Fibroblast of skin of right quadriceps (primary cell): ENCODE data around the gene ATP6V0E2.

Experiments
- DNase-seq: peaks from one replicate; pipeline ENCODE4 v3.0.0-alpha.2; 2013

Gene ATP6V0E2

DNA sequence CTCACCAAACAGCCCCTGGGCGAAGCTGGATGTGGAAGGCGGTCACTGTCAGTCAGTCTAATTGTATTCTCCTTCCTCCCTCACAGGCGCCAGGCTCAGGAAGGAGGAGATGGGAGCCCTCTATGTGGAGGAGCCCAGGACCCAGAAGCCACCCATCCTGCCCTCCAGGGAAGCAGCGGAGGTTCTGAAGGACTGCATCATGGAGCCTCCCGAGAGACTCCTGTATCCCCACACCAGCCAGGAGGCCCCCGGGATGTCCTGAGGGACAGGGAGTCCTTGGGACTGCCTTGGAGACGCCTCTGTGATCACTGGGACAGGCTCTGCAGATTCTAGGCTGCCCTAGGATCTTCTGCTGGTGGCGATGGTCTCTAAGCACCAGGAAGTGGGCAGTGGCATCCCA lies 9.7 kb upstream of the ATP6V0E2 start:
- no peak for DNase-seq

DNA sequence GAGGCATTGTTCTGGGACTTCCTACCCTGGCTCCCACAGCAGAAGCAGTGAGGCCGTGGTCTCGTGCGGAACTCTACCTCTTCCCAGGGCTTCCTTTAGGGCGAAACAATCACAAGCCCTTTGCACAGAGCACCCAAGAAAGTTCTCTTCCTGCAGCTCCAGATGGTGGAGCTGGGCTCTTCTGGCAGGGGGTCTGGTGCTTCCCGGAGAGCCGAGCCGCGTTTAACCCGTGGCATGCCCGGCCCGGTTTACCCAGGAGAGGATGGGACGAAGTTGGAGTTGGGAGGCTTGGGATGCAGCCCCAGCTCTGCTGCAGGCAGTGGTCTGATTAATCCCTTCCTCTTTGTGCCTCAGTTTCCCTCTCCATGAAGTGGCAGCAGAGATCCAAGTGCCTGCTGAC lies 9.0 kb upstream of the ATP6V0E2 start:
- no peak for DNase-seq

DNA sequence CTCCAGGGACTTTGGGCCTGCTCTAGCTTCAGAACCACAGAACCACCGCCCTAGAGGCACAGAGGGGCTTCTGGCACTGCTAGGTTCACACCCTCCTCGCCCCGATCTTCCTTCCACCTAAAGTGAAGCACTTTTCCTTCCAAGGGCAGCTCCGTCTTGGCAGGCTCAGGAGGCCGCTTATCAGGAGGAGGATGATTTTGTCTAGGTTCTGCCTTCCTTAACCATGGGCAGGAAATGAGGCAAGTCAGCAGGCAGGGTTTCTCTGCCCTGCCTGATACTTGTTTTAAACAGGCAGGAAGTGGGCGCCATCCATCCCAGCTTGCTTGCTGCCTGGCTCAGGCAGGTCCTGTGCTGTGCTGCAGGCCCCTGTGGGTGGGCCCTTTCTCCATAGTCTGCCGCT lies 8.3 kb upstream of the ATP6V0E2 start:
- peak; percentile 6 for DNase-seq

DNA sequence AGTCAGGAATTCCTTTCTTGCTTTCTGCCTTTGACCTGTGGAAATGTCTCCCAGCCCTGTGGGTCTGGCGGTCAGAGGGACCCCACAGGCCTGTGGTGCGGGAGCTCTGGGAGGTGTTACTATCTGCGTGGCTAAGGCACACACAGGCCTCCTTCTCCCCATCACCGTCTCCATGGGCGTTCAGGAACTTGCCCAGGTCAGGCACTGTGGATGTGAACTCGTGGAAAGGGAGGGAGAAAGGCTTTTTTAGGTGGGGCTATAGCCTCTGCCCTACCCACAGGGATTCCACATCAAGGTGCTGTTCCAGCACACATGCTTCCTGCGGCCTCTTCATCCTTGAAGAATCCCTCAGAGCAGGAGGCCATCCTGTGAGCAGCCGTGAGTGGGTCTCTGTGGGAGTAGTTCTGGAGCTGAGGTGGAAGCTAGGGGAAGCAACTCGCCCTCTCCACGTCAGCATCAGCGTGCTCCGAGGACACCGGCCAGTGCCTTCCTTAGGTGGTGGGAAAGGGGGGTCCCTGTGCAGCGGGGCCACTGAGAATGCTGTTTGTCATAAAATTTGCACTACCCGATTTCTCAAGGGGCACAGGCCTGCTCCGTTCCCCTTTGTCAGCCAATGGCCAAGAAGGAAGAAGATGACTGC lies 7.5 kb upstream of the ATP6V0E2 start:
- no peak for DNase-seq

DNA sequence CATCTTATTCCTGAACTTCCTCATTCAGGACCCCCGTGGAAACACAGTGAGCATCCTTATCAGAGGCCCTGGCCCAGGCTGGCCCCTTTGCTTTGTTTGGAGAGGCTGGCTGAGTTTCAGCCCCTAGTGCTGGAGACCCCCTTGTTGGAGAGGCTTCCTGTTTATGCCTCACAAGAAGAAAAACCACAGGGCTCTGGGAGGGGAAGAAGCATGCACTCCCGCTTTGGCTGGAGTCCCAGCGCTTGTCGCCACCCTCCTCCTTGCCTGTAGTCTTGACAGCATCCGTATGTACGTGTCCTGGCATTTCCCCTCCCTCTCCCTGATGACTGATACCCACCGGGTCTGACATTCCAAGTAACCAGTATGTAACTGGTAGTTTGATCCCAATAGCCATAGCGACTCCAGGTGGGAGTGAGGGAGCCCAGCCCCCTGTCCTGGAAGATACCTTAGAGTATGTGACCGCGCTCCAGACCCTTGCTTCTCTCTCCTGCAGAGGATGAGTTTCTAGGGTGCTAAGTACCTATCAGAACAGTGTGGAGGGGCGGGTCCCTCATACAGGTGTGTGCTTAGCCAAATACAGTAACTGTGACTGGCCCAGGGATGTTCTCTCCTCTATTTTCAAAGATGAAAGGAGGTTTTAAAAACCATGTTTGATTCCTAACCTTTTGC lies 6.9 kb upstream of the ATP6V0E2 start:
- peak; percentile 70 for DNase-seq

DNA sequence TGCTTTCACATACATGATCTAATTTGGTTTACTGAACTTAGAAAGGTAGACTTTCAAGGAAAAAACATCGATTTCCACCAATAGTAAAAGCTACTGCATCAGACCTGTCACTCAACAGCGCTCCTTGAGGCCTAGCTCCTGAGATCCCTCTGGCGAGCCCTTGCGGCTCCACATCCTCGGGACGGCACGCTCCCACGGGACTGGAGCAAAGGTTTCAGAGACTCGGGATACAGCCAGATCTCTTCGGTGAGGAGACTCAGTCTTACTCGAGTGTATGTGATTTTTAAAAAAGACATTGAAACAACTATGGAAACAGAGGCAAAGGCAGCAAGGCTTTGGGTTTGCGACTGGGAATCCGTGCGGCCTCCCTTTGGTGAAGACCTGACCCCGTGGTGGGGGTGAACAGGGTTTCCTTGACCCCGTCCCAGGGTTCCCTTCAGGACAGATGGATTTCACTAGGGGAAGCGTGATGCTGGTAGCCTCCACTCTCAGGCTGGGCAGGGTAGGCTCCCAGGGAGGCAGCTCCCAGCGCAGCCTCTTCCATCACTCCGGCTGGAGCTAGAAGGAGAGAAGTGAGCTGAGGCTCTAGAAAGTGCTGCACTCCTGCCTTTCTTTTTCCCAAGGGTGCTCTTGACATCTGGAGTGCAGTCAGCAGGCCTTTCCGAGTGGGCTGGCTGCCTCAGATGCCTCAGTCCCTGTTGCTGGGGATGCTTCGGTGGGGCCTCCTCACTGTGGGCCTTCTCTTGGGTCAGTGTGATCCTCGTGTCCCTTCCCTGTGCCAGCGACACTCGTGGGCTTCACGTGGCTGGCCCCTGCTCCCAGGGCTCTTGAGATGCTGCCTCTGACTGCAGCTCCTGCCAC lies 5.8 kb upstream of the ATP6V0E2 start:
- no peak for DNase-seq

DNA sequence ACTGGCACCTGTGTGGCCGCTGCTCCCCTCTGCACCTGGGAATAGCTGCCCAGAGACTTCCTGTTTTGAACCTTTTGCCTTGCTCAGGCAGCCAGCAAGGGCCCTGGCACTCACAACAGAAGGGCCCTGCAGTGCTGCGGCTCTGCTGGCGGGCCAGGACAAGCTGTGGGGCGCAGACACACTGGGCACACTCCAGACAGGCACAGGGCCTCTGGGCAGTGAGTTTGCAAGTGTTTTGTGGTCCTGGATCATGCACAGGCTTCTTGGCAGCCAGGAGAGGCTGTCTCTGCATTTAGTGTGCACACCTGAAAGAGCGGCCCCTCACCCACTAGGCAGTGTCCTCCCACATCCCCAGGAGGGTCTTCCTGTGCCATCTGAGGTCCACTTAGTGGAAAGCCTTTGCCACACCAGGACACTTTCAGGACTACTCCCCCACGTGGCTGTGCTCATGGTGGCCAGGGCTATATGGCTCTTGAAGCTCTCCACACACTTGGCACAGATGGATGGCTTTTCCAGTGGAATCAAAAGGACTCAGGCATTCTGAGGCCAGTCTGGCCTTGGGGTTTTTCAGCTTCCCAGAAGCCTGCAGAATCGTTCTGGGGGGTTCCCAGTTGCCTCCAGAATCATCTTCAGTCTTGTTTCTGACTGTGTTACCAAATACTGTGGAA lies 5.0 kb upstream of the ATP6V0E2 start:
- DNase-seq, result no peak

DNA sequence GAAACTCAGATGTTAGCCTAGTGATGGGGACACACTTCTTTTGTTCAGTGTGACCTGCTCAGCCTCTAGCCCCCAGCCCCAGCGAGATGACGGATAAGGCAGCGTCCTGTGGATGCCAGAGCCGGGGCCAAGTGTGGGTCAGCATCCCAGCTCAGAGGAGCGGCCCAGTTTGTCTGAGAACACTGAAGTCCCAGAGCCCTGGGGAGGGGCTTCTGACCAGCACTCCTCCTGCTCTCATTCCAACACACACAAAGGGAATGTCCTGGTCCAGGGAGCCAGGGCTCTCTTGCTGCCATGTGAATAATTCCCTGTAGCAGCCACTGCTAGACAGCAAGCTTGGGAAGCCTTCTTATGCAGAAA lies 4.5 kb upstream of the ATP6V0E2 start:
- no peak for DNase-seq

DNA sequence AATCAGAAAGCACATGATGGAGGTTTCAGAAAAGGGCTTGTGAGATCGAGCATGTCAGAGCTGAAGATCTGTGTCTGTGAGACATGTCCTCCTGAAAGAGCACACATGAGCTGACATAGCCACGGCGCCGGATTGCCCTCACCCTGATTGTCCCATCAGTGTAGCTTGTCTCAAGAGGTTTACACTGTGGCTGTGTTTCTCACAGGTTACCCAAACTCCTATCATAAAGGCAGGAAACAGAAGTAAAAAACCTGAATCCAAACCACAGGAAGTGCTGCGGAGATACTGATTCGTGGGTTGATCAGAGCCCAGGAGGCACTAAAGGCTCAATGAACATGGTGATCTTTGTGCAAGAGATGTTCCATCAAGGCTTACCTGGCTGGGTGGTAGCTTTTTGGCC lies 3.9 kb upstream of the ATP6V0E2 start:
- no peak for DNase-seq

DNA sequence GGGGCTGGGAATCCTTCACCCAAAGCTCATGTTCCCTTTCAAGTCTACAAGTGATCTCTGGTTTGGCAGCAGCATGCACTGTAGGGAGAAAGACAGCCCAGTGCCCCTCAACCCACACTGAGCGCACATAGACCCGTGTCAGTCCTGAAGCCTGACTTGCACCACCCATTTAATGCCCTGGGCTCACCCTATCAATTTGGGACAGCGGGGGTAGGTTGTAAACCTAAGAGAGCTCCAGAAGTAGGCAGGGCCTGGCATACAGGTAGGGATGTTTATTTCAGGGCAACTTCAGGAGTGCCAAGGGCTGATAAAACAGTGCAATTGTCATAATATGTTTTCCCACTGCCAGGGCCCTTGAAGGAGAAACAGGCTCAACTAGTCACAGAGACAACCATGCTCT lies 3.5 kb upstream of the ATP6V0E2 start:
- no peak for DNase-seq

DNA sequence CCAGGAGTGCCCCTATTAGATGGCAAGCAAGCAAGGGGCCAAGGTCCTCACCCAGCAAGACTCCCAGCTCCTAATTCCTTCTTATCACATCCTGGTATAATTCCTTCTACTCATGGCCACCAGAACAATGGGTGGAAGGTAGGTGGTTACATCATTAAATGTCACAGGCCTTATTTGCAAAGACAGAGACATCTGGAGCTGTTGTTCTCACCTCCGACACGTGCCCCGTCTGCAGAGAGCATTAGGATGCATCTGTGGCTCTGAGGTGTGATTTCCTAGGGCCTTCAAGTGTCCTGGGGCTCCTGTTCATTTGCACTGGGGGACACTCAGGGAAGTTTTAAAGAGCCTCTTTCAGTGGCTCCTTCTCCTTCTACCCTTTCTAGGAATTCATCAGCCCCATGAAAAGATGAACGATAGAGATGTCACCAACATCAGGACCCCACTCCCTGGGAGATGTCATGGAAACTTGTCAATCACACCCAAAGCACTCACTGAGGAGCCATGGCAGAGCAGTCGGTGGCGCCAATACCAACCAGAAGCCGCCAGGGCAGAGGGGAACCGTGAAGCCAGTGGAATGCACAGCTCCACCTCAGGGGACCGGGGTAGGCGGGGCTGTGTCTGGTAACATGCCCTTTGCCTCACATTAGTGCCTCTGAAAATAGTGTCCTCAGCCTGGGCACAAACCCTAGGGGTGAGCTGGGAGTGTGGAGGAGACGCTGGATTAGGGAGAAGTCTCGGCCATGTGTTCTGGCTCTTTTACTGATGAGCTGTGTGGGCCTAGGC lies 2.9 kb upstream of the ATP6V0E2 start:
- DNase-seq, result no peak

DNA sequence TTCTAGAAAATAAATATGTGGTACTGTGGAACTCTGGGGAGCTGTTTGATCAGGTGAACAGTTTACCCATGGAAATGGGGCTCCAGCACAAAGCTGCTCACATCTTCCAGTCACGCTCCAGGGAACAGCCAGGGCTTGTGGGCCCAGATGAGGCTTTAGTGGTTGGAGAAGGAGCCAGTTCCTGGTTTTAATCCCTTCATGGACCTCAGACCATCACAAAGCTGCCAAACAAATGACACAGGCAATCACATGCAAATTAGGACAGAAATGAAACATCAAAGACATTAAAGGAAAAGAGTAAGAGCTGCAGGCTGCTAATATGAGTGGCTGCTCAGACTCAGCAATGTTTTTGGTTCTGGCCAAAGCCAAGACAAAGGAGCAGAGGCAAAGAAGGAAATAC lies 2.2 kb upstream of the ATP6V0E2 start:
- DNase-seq, result no peak

DNA sequence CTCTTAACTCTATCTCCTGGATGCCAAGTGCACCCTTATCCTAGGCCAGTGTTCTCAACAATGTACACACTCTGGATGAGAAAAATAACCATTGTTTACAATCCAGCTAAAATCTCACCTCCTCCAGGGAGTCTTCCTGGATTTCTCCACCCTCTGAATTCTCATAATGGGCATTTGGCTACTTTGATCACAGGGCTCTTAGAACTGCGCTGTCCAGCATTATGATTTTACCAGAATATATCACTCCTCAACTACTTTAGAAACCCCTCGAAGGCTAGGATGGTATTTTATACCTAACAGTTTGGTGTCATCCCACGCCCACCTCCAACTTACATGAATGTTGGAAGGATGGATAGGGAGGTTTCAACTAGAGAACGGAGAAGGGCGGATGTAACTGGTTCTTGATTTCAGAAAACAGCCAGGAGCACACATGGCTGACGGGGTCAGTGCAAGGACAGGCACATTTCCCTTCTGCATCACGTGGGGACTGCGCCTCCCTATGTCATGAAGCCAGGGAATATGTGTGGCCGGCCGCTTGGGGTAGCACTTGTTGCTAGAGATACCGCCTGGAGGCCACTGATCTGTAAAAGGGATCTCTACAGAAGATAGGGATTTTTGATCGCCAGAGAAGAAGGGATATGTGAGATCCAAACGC lies 1.2 kb upstream of the ATP6V0E2 start:
- peak; percentile 81 for DNase-seq

DNA sequence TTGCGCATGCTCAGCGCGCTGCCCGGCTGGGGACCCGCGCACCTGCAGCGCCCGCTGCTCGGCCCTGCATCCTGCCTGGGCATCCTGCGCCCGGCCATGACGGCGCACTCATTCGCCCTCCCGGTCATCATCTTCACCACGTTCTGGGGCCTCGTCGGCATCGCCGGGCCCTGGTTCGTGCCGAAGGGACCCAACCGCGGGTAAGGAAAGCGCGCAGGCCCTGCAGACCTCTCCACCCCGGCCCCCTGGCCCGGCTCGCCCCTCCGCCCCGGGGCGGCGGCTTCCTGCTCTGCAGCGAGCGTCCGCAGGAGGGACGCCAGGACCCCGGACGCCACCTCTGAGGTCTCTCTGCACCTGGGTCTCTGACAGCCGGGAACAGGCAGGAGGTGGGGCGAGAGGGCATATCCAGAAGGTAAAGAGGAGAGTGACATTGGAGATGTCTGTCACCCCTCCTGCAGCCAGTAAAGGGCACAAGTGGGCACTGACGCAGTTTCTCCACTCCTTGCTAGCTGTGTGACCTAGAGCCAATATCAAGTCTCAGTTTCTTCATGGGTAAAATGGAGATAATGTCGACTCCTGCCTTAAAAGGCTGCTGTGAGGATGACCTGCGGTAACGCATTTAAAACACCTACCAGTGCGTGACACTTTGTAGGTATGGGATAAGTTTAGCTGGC lies 338 bp downstream of the ATP6V0E2 start:
- DNase-seq, result no peak

DNA sequence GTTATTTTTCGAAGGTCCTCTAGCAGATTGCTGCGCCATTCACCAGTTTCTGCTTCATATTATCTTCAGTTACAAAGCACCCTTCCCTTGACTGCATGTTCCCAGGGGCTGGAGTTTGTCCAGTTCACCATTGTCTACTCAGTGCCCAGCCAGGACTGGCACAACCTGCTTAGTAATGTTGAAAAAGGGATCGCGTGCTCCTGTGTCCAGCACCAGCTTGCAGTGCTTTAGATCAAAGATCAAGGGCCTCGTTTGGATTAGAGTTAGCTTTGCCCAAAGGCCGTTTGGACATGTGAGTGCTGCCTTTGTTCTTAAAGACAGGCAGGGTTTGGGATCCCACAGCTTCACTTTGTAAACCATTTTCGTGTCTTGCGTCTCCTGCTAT lies 867 bp downstream of the ATP6V0E2 start:
- DNase-seq, result no peak

DNA sequence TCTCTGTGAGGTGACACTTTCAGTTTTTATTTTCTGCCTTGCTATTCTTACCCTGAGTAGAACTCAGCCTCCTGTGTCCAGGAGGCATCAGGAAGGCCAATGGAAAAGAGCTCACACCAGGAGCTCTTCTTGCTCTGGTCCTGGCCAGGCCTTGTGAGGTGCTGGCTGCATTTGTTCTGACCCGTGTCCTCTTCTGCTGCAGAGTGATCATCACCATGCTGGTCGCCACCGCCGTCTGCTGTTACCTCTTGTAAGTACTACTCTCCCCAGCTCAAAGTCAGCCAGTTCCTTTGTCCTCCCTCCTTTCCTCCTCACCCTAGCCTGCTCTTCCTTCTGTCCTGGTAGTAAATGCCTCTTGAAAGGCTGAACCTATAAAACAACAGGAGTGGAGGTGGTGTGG lies 1.6 kb downstream of the ATP6V0E2 start:
- DNase-seq, result no peak

DNA sequence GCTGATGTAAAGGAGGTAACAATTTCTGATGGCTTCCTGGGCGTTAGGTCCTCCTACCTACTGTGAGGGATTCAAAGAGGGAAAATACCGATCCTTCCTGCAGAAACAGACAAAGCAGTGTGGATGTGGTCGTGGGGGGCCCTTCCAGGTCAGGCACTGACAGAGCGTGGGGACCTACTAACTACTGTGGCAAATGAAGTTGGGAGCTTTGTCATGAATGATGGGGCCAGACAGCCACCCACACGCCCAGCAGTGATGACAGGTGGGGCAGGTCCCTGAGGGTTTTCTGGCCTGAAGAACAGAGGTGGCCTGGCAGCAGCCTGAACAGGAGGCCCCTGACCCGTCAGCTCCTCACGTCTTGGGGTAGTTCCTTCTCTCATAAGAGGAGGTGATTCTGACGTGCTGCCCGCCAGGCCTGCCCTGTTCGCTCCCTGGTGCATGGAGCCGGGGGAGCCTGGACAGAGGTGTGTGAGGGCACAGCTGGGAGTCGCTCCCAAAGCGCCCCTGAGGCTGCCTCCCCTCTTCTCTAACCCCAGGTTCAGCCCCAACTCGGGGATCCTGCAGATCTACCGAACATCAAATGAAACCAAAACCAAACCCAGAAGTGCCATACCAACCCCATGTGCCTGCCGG lies 4.2 kb downstream of the ATP6V0E2 start:
- DNase-seq, result no peak

DNA sequence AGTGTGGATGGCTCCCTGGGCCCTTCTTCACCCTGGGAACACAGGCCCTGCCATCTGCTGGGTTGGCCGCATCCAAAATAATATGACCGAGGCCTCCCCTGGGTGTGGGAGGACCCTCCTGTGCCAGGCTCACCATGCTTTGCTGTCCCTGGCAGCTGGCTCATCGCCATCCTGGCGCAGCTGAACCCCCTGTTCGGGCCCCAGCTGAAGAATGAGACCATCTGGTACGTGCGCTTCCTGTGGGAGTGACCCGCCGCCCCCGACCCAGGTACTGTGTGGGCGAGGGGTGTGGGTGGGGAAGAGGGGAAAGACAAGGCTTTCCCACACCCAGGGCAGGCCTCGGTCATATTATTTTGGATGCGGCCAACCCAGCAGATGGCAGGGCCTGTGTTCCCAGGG lies 4.8 kb downstream of the ATP6V0E2 start:
- no peak for DNase-seq

DNA sequence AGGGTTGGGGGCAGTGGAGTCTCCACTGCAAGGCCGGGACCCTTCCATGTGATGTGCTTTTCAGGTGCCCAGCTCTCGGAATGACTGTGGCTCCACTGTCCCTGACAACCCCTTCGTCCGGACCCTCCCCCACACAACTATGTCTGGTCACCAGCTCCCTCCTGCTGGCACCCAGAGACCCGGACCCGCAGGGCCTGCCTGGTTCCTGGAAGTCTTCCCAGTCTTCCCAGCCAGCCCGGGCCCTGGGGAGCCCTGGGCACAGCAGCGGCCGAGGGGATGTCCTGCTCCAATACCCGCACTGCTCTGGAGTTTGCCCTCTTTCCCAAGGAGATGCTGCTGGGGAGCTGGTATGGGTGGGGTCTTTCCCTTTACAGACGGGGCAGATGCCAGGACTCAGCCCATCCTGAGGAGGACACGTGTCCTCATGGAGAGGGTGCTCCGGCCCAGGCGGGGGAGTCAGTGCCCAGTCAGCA lies 5.5 kb downstream of the ATP6V0E2 start:
- no peak for DNase-seq

DNA sequence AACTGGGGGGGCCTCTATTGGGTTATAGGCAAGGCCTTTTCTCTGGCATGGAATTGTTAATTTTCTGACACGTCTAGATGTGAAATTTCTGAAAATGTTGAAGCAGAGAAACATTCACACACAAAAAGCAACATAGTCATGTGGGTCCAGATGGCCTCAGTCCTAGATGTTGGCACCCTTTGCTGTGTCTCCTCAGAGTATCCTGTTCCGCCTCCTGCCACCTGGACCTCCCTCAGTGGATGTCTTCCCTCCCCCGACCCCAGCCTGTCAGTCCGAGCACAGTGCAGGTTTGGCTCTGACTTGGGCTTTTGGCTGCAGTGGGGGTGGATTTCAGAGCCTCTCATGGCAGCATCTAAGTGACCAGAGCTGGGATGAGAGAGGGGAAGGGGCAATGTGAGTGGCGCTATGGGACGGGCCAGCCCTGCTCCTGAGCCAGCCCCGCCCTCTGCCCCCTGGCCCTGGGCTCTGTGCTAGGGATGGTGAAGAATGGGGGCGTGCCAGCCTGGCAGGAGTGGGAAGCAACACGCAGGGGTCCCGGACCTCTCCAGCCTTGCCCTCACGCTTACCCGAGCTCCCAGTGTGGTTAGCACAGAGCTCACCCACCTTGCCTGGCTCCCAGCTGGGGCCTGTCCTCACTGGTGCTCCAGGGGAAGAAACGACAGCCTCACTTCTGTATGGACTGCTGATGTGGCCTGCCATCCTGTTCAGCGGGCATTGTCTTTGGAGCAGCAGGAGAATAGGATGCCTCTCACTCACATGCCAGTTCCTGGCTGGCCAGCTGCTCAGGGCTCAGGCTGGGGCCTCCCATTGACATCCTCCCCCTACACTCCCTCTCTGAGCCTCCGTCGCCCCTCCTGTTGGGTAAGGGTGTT lies 6.2 kb downstream of the ATP6V0E2 start:
- DNase-seq, result no peak
